Testis (tissue), 3 donors: ENCODE data around the gene TXNDC5. TPM values are rescaled to one million over a fixed set of nuclear protein-coding genes. Genes with fewer than 3 reads are reported as not detected.

Experiments
- DNase-seq: peaks from one replicate; pipeline ENCODE4 v3.0.0-alpha.2; 2019
- H3K27ac ChIP-seq, 2 donors: fragments of 200-600 bp; sonication (generic); one replicate each; pipeline ENCODE4 v1.5.1; 2019
- H3K27me3 ChIP-seq: fragments of 200-600 bp; sonication (generic); one replicate; pipeline ENCODE4 v1.5.1; 2019
- H3K36me3 ChIP-seq: fragments of 200-600 bp; sonication (generic); one replicate; pipeline ENCODE4 v1.5.1; 2017; ENCODE audit warnings: low read depth; ENCODE audit errors: missing control alignments
- H3K4me1 ChIP-seq: fragments of 200-600 bp; sonication (generic); one replicate; pipeline ENCODE4 v1.5.1; 2019
- H3K4me3 ChIP-seq, 2 donors: fragments of 200-600 bp; sonication (generic); one replicate each; pipeline ENCODE4 v1.5.1; 2017 to 2019
- H3K9me3 ChIP-seq: fragments of 200-600 bp; sonication (generic); one replicate; pipeline ENCODE4 v1.5.1; 2017
- CTCF ChIP-seq, 3 experiments: fragments of 450-650 bp in 2 of 3; fragments of 200-600 bp in 1 of 3; sonication (generic) in 1 of 3; IDR thresholded peaks; one replicate each; pipeline ENCODE4 v1.5.1; 2016 to 2019; ENCODE audit warnings: antibody characterized with exemption in 3 of 3, mild to moderate bottlenecking in 2 of 3, moderate library complexity in 1 of 3
- POLR2A ChIP-seq: fragments of 450-650 bp; IDR thresholded peaks from one replicate; pipeline ENCODE4 v1.6.1; 2017; ENCODE audit warnings: antibody characterized with exemption, mild to moderate bottlenecking, moderate library complexity
- WGBS, 2 donors: methylation state at CpG; one replicate each; pipeline ENCODE4 v1.1.5; 2018; 5-methylcytosine and 5-hydroxymethylcytosine counted together
- intact Hi-C: fragments of 100-400 bp; cut with DNase I; formaldehyde crosslinking; loops from one replicate; pipeline ENCODE4 v1.15.1; 2023; ENCODE audit warnings: low total_unique reads
- polyA plus RNA-seq: library from polyadenylated mRNA; stranded (reverse); fragments of 350-450 nt; fragmentation: Illumina TruSeq; extraction: RNeasy Lipid Tissue Mini Kit (QIAGEN cat#74804); gene quantifications from one replicate; pipeline ENCODE4 v1.2.3, GENCODE V29; 2014; ENCODE audit warnings: low read depth, low replicate concordance; ENCODE audit not compliant: insufficient read depth
- total RNA-seq, 2 donors: library from RNA; depleted of rRNA; stranded (reverse); fragments of >200 nt; gene quantifications; one replicate each; pipeline ENCODE4 v1.2.3, GENCODE V29; 2016

The TXNDC5 gene
- total and polyA plus RNA-seq, 3 donors from 2014 or later = 56.5 to 98.7 (median 67.0) TPM

- TF ChIP-seq POLR2A = no peak
- no peaks in the 10 kb centered on the region for H3K36me3 ChIP-seq
- 79 to 83% methylated on average over 4 to 5 of the region's 5 CpGs for WGBS, 2 donors
- DNase-seq = no peak
- no peaks in the 10 kb centered on the region for H3K9me3 ChIP-seq
- H3K4me3 ChIP-seq = no peak overlapping the region
- no peaks in the 10 kb centered on the region for H3K27me3 ChIP-seq
- no peak overlapping the region for H3K27ac ChIP-seq
- peaks cover 11% of the 10 kb centered on the region for H3K4me1 ChIP-seq
- intact Hi-C loops = no loop called here
These were observed 5.8 kb downstream of the TXNDC5 start for GRCh38 chr6:7904654-7905319.

GRCh38 chr6:7903673-7904072 lies 6.9 kb downstream of the TXNDC5 start:
- no peak for TF ChIP-seq POLR2A
- no peak for TF ChIP-seq CTCF (IDR thresholded peaks at IDR 0.05)
- Histone ChIP-seq H3K27ac (no peak overlapping the region), H3K27me3 (no peaks in the 10 kb centered on the region), H3K4me3 (no peak overlapping the region), H3K36me3 (no peaks in the 10 kb centered on the region), H3K4me1 (peaks cover 2% of the 10 kb centered on the region), H3K9me3 (no peaks in the 10 kb centered on the region)
- intact Hi-C loops = no loop called here
- DNase-seq = no peak
- whole genome bisulfite sequencing, 2 donors = 91 to 95% methylated on average over 3 of the region's 3 CpGs

DNA sequence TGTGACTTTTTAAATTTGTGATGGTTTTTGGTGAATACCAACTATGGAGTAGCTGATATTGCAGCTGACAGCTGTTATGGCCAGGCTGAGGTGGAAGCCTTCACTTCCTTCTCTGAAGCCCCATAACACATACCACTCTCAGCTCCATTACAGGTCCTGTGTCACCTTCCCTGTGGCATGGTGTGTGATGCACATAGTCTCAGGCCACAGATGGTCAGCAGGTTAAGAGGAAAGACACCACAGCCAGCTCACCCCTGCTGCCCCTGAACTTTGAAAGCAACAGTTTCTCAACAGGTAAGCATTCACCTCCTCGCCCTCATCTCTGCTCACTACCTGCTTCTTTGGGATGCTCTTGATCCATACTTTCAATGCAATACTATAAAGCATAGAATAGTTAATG lies 7.7 kb downstream of the TXNDC5 start:
- intact Hi-C loops = no loop called here
- no peaks in the 10 kb centered on the region for H3K27me3 ChIP-seq
- H3K4me1 ChIP-seq = no peaks in the 10 kb centered on the region
- H3K27ac ChIP-seq = no peak overlapping the region
- H3K9me3 ChIP-seq = no peaks in the 10 kb centered on the region
- no peak overlapping the region for H3K4me3 ChIP-seq
- 96 to 100% methylated on average over 1 of the region's 1 CpG for WGBS, 2 donors
- TF ChIP-seq CTCF (IDR thresholded peaks at IDR 0.05) (no peak), POLR2A (no peak)
- H3K36me3 ChIP-seq = no peaks in the 10 kb centered on the region
- DNase-seq = no peak

GRCh38 chr6:7902221-7902620 lies 8.4 kb downstream of the TXNDC5 start:
- intact Hi-C loops = no loop called here
- H3K27ac ChIP-seq = no peak overlapping the region
- no peaks in the 10 kb centered on the region for H3K4me1 ChIP-seq
- H3K4me3 ChIP-seq = no peak overlapping the region
- H3K27me3 ChIP-seq = no peaks in the 10 kb centered on the region
- no peaks in the 10 kb centered on the region for H3K36me3 ChIP-seq
- no peaks in the 10 kb centered on the region for H3K9me3 ChIP-seq
- DNase-seq = no peak
- no peak for TF ChIP-seq POLR2A
- no peak for TF ChIP-seq CTCF (IDR thresholded peaks at IDR 0.05)
- WGBS, 2 donors = 85 to 92% methylated on average over 8 of the region's 8 CpGs

DNA sequence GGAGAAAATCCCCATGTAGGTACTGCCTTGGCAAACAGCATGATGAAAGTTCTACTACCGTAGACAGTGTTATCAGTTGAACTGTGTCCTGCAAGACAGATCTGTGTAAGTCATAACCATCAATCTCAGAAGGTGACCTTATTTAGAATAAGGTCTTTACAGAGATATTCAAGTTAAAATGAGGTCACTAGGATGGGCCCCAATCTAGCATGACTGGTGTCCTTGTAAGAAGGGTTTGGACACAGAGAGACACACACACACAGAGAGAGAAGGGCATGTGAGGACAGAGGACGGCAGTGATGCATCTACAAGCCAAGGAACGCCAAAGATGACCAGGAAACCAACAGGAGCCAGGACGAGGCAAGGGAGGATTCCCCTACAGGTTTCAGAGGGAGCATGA lies 8.8 kb downstream of the TXNDC5 start:
- Histone ChIP-seq H3K4me1 (no peaks in the 10 kb centered on the region), H3K27me3 (no peaks in the 10 kb centered on the region), H3K9me3 (no peaks in the 10 kb centered on the region), H3K4me3 (no peak overlapping the region), H3K36me3 (no peaks in the 10 kb centered on the region), H3K27ac (no peak overlapping the region)
- DNase-seq = no peak
- 78 to 91% methylated on average over 4 of the region's 4 CpGs for WGBS, 2 donors
- TF ChIP-seq CTCF (IDR thresholded peaks at IDR 0.05) = no peak
- TF ChIP-seq POLR2A = no peak
- intact Hi-C loops = no loop called here
